H1 (cell line): ENCODE measurements around the gene KRABD2.

ENCODE experiments used
- CTCF ChIP-seq, 3 experiments: IDR thresholded peaks; 1 replicate in 2 of 3; 2 replicates in 1 of 3; pipeline versions ENCODE4 v1.5.1 to v1.6.1; 2011; ENCODE audit warnings: low read length in 3 of 3, mild to moderate bottlenecking in 3 of 3, inconsistent platforms in 2 of 3, low read depth in 1 of 3, moderate library complexity in 1 of 3; ENCODE audit not compliant: insufficient read depth in 1 of 3; ENCODE audit errors: control extremely low read depth in 1 of 3
- HDAC6 ChIP-seq: IDR thresholded peaks from one replicate; pipeline ENCODE4 v1.7.1; 2012; ENCODE audit warnings: low read depth, mild to moderate bottlenecking, inconsistent platforms, low read length, moderate library complexity
- RXRA ChIP-seq: IDR thresholded peaks from 2 replicates; pipeline ENCODE4 v1.6.1; 2011; ENCODE audit warnings: low read depth, mild to moderate bottlenecking, low read length, moderate library complexity; ENCODE audit not compliant: insufficient read depth

- no peak for TF ChIP-seq CTCF (IDR thresholded peaks at IDR 0.05; ENCODE audit: control extremely low read depth in 1 of 3, insufficient read depth in 1 of 3, low read depth in 1 of 3, low read length in 3 of 3)
- TF ChIP-seq RXRA, result no peak
- no peak for TF ChIP-seq HDAC6
Observed at GRCh38 chr17:8345052-8345690, 31.3 kb downstream of the KRABD2 start.
